RWPE2 (cell line): ENCODE measurements around the gene PITPNC1.

Experiments
- ATAC-seq: fragments of 200-7000 bp; cut with Tn5 transposase; 3 replicates; pipeline ENCODE4 v1.9.1; 2021; ENCODE audit warnings: low read depth
- DNase-seq: peaks from one replicate; pipeline ENCODE4 v3.0.0-alpha.2; 2020; ENCODE audit warnings: low spot score
- H3K27ac ChIP-seq: fragments of 450-650 bp; 2 replicates; pipeline ENCODE4 v1.5.1; 2017; ENCODE audit warnings: mild to moderate bottlenecking; ENCODE audit not compliant: poor library complexity, severe bottlenecking
- H3K27me3 ChIP-seq: fragments of 250-450 bp; sonication (Bioruptor Pico); 2 replicates; pipeline ENCODE4 v1.5.1; 2021; ENCODE audit warnings: mild to moderate bottlenecking, moderate library complexity; ENCODE audit not compliant: insufficient read depth, poor library complexity, severe bottlenecking
- H3K36me3 ChIP-seq: fragments of 250-450 bp; sonication (Bioruptor Pico); 2 replicates; pipeline ENCODE4 v1.5.1; 2020; ENCODE audit warnings: low read depth, mild to moderate bottlenecking, moderate library complexity
- H3K4me1 ChIP-seq: fragments of 250-450 bp; sonication (Bioruptor Pico); 2 replicates; pipeline ENCODE4 v1.5.1; 2021; ENCODE audit warnings: mild to moderate bottlenecking, moderate library complexity; ENCODE audit not compliant: insufficient read depth, poor library complexity, severe bottlenecking
- H3K4me3 ChIP-seq: fragments of 250-450 bp; sonication (Bioruptor Pico); 2 replicates; pipeline ENCODE4 v1.5.1; 2021; ENCODE audit warnings: mild to moderate bottlenecking, moderate library complexity; ENCODE audit not compliant: severe bottlenecking
- H3K9me3 ChIP-seq: fragments of 250-450 bp; sonication (Bioruptor Pico); 2 replicates; pipeline ENCODE4 v1.5.1; 2021; ENCODE audit warnings: mild to moderate bottlenecking, moderate library complexity; ENCODE audit not compliant: severe bottlenecking
- CTCF ChIP-seq: fragments of 450-650 bp; IDR thresholded peaks from one replicate; pipeline ENCODE4 v1.5.1; 2017; ENCODE audit warnings: mild to moderate bottlenecking, moderate library complexity; ENCODE audit not compliant: poor library complexity, severe bottlenecking

The PITPNC1 gene

GRCh38 chr17:67390006-67390645 is 13.0 kb downstream of the PITPNC1 start:
- Histone ChIP-seq H3K4me1 (peaks cover 26% of the 10 kb centered on the region), H3K4me3 (no peak overlapping the region), H3K9me3 (no peaks in the 10 kb centered on the region), H3K36me3 (peaks cover 17% of the 10 kb centered on the region; the same call in 1 of the 2 replicates), H3K27me3 (no peaks in the 10 kb centered on the region), H3K27ac (peak overlapping the region; percentile 88)
- ATAC-seq (no peak; the same call in 1 of the 3 replicates), DNase-seq (no peak)
- TF ChIP-seq CTCF = no peak

GRCh38 chr17:67390646-67391361 is 13.7 kb downstream of the PITPNC1 start:
- Histone ChIP-seq H3K27me3 (no peaks in the 10 kb centered on the region), H3K27ac (peak overlapping the region; percentile 88), H3K9me3 (no peaks in the 10 kb centered on the region), H3K4me3 (no peak overlapping the region), H3K36me3 (peaks cover 17% of the 10 kb centered on the region; the same call in 1 of the 2 replicates), H3K4me1 (peaks cover 26% of the 10 kb centered on the region)
- ATAC-seq (peak; percentile 87), DNase-seq (no peak)
- TF ChIP-seq CTCF = peak; percentile 21

DNA sequence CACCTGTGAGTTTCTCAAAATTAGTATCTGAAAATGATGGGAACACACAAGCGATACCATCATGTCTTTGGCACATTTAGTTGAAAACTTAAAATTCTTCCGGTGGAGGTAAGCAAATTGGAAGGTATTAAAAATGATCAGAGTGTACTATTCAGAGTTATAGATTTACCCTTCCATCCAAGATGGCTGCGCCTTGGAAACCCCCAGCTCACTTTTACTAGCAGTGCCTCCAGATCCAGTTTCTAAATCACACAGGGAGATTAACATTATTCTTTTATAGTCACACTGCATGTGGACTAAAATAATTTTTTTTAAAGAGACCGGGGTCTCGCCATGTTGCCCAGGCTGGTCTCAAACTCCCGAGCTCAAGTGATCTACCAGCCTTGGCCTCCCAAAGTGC is 15.0 kb downstream of the PITPNC1 start:
- ATAC-seq = no peak
- H3K27me3 ChIP-seq = no peaks in the 10 kb centered on the region

DNA sequence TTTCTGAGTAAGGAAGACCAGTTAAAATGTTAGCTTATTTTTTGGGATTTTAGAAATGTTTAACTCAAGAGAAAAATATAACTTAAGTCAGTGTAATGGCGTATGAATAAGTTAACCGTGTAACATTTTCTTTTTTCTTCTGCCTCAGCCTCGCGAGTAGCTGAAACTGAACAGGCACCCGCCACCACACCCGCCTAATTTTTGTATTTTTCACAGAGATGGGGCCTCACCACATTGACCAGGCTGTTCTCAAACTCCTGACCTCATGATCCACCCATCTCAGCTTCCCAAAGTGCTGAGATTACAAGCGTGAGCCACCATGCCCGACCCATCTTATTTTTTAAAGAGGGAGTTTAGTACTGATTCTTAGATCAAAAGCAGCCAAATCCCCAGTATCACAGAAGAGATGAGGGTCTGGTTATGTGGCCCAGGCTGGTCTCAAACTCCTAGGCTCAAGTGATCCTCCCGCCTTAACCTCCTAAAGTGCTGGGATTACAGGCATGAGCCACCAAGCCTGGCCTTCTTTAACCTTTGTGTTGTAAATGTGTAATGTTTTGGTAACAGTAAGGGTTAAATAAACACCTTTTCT is 16.8 kb downstream of the PITPNC1 start:
- no peak overlapping the region for H3K4me3 ChIP-seq
- DNase-seq (no peak), ATAC-seq (no peak)
- no peak overlapping the region for H3K27ac ChIP-seq
- peaks cover 26% of the 10 kb centered on the region for H3K4me1 ChIP-seq
- no peaks in the 10 kb centered on the region for H3K9me3 ChIP-seq
- H3K36me3 ChIP-seq = peaks cover 17% of the 10 kb centered on the region; the same call in 1 of the 2 replicates
- no peaks in the 10 kb centered on the region for H3K27me3 ChIP-seq
- no peak for TF ChIP-seq CTCF

More for the DNA sequence above, 15.0 kb downstream of the PITPNC1 start:
- DNase-seq = no peak
- H3K4me1 ChIP-seq = peaks cover 26% of the 10 kb centered on the region
- peak overlapping the region; percentile 88 for H3K27ac ChIP-seq
- no peaks in the 10 kb centered on the region for H3K9me3 ChIP-seq
- TF ChIP-seq CTCF = no peak
- no peak overlapping the region for H3K4me3 ChIP-seq
- peaks cover 17% of the 10 kb centered on the region; the same call in 1 of the 2 replicates for H3K36me3 ChIP-seq
